Uterus (tissue), 4 donors: ENCODE results near the gene IFIT5. TPM values are rescaled to one million over a fixed set of nuclear protein-coding genes. Genes with fewer than 3 reads are reported as not detected.

Experiments used
- DNase-seq, 2 donors: peaks; one replicate each; pipeline ENCODE4 v3.0.0-alpha.2; 2019 to 2020
- H3K27ac ChIP-seq, 2 donors: fragments of 200-600 bp; sonication (generic); 1 replicate in 1 of 2; 2 replicates in 1 of 2; pipeline ENCODE4 v1.5.1; 2016 to 2018
- H3K27me3 ChIP-seq, 2 donors: fragments of 200-600 bp; sonication (generic); one replicate each; pipeline ENCODE4 v1.5.1; 2018 to 2019; ENCODE audit warnings: control low read depth in 1 of 2
- H3K36me3 ChIP-seq, 2 donors: fragments of 200-600 bp; sonication (generic); one replicate each; pipeline ENCODE4 v1.5.1; 2019; ENCODE audit warnings: control low read depth in 1 of 2
- H3K4me1 ChIP-seq, 2 donors: fragments of 200-600 bp; sonication (generic); one replicate each; pipeline ENCODE4 v1.5.1; 2018 to 2019; ENCODE audit warnings: control low read depth in 1 of 2
- H3K4me3 ChIP-seq, 2 donors: fragments of 200-600 bp; sonication (generic); 1 replicate in 1 of 2; 2 replicates in 1 of 2; pipeline ENCODE4 v1.5.1; 2018 to 2019; ENCODE audit warnings: mild to moderate bottlenecking in 1 of 2
- H3K9me3 ChIP-seq, 2 donors: fragments of 200-600 bp; sonication (generic); one replicate each; pipeline ENCODE4 v1.5.1; 2019; ENCODE audit warnings: control low read depth in 1 of 2
- CTCF ChIP-seq, 4 experiments: fragments of 200-600 bp in 2 of 4; fragments of 450-650 bp in 2 of 4; sonication (generic) in 2 of 4; IDR thresholded peaks; one replicate each; pipeline ENCODE4 v1.5.1; 2016 to 2019; ENCODE audit warnings: antibody characterized with exemption in 4 of 4, mild to moderate bottlenecking in 2 of 4, moderate library complexity in 1 of 4
- POLR2A ChIP-seq, 2 donors: fragments of 450-650 bp; IDR thresholded peaks; one replicate each; pipeline ENCODE4 v1.6.1; 2016; ENCODE audit warnings: antibody characterized with exemption in 2 of 2, mild to moderate bottlenecking in 1 of 2, moderate library complexity in 1 of 2
- intact Hi-C: fragments of 100-400 bp; cut with DNase I; formaldehyde crosslinking; loops from one replicate; pipeline ENCODE4 v1.15.1; 2023; ENCODE audit warnings: low total_unique reads
- total RNA-seq, 4 donors: library from RNA; depleted of rRNA in 3 of 4; stranded (reverse); fragments of >200 nt in 3 of 4; gene quantifications; one replicate each; pipeline versions ENCODE4 v1.1.0 to v1.2.4, GENCODE V29; 2014 to 2023
- donor health status: DM: yes; HTN: yes; CAD: no.

IFIT5 gene
- total RNA-seq, 4 donors from 2014 or later = 7.7 to 38.2 (median 29.4) TPM

- no peak overlapping the region for H3K27ac ChIP-seq
- DNase-seq = no peak
- no peaks in the 10 kb centered on the region for H3K36me3 ChIP-seq
- no peaks in the 10 kb centered on the region for H3K27me3 ChIP-seq
- H3K9me3 ChIP-seq = no peaks in the 10 kb centered on the region
- TF ChIP-seq CTCF (IDR thresholded peaks at IDR 0.05) (no peak), POLR2A (IDR thresholded peaks at IDR 0.05) (no peak)
- no peaks in the 10 kb centered on the region for H3K4me1 ChIP-seq
- intact Hi-C loops = loop anchor here (10.0 kb wide), 1 partner anchor 706 kb away; no protein-coding TSS in a partner anchor
- H3K4me3 ChIP-seq = no peak overlapping the region
Observed at GRCh38 chr10:89450901-89451300, 36.5 kb downstream of the IFIT5 start.

GRCh38 chr10:89452193-89452592 lies 37.8 kb downstream of the IFIT5 start:
- no peak for DNase-seq
- Histone ChIP-seq H3K4me1 (no peaks in the 10 kb centered on the region), H3K9me3 (no peaks in the 10 kb centered on the region), H3K36me3 (no peaks in the 10 kb centered on the region), H3K27me3 (no peaks in the 10 kb centered on the region), H3K27ac (no peak overlapping the region), H3K4me3 (no peak overlapping the region)
- TF ChIP-seq POLR2A (IDR thresholded peaks at IDR 0.05) = no peak
- intact Hi-C loops = loop anchor here (10.0 kb wide), 1 partner anchor 707 kb away; no protein-coding TSS in a partner anchor

- Histone ChIP-seq H3K27ac (no peak overlapping the region), H3K9me3 (no peaks in the 10 kb centered on the region), H3K36me3 (no peaks in the 10 kb centered on the region), H3K27me3 (no peaks in the 10 kb centered on the region), H3K4me3 (no peak overlapping the region), H3K4me1 (no peaks in the 10 kb centered on the region)
- DNase-seq = no peak
- intact Hi-C loops = loop anchor here (10.0 kb wide), 1 partner anchor 710 kb away; no protein-coding TSS in a partner anchor
- TF ChIP-seq CTCF (IDR thresholded peaks at IDR 0.05) (no peak), POLR2A (IDR thresholded peaks at IDR 0.05) (no peak)
Observed at GRCh38 chr10:89454561-89455347, 40.4 kb downstream of the IFIT5 start.

GRCh38 chr10:89458291-89458690 lies 43.9 kb downstream of the IFIT5 start:
- Histone ChIP-seq H3K27me3 (no peaks in the 10 kb centered on the region), H3K4me1 (no peaks in the 10 kb centered on the region), H3K4me3 (no peak overlapping the region), H3K27ac (no peak overlapping the region), H3K9me3 (no peaks in the 10 kb centered on the region), H3K36me3 (no peaks in the 10 kb centered on the region)
- intact Hi-C loops = loop anchor here (10.0 kb wide), 1 partner anchor 713 kb away; no protein-coding TSS in a partner anchor
- TF ChIP-seq POLR2A (IDR thresholded peaks at IDR 0.05) (no peak), CTCF (IDR thresholded peaks at IDR 0.05) (no peak)
- DNase-seq = no peak

GRCh38 chr10:89458784-89459183 lies 44.4 kb downstream of the IFIT5 start:
- Histone ChIP-seq H3K4me1 (no peaks in the 10 kb centered on the region), H3K4me3 (no peak overlapping the region), H3K9me3 (no peaks in the 10 kb centered on the region), H3K36me3 (no peaks in the 10 kb centered on the region), H3K27me3 (no peaks in the 10 kb centered on the region), H3K27ac (no peak overlapping the region)
- TF ChIP-seq CTCF (IDR thresholded peaks at IDR 0.05) = no peak
- no peak for TF ChIP-seq POLR2A (IDR thresholded peaks at IDR 0.05)
- DNase-seq = no peak
- intact Hi-C loops = loop anchor here (10.0 kb wide), 1 partner anchor 714 kb away; no protein-coding TSS in a partner anchor
